Lower lobe of right lung (tissue), 2 donors: ENCODE data around the gene ADAMTS12. TPM values are rescaled to one million over a fixed set of nuclear protein-coding genes. Genes with fewer than 3 reads are reported as not detected.

Source experiments
- ATAC-seq, 2 donors: fragments of 200-7000 bp; cut with Tn5 transposase; one replicate each; pipeline ENCODE4 v1.9.1; 2020 to 2022; ENCODE audit warnings: mild to moderate bottlenecking in 2 of 2, moderate library complexity in 2 of 2
- DNase-seq: peaks from one replicate; pipeline ENCODE4 v3.0.0-alpha.2; 2020
- H3K27ac ChIP-seq: fragments of 200-600 bp; one replicate; pipeline ENCODE4 v1.8.0; 2022
- H3K27me3 ChIP-seq: fragments of 200-600 bp; one replicate; pipeline ENCODE4 v1.8.0; 2022; ENCODE audit warnings: low read depth
- H3K36me3 ChIP-seq: fragments of 200-600 bp; one replicate; pipeline ENCODE4 v1.8.0; 2022; ENCODE audit warnings: mild to moderate bottlenecking
- H3K4me1 ChIP-seq: fragments of 200-600 bp; one replicate; pipeline ENCODE4 v1.8.0; 2022
- H3K4me3 ChIP-seq: fragments of 200-600 bp; one replicate; pipeline ENCODE4 v1.8.0; 2022; ENCODE audit warnings: mild to moderate bottlenecking
- H3K9me3 ChIP-seq: fragments of 200-600 bp; one replicate; pipeline ENCODE4 v1.8.0; 2022
- CTCF ChIP-seq: fragments of 200-600 bp; IDR thresholded peaks from one replicate; pipeline ENCODE4 v1.8.0; 2022; ENCODE audit warnings: antibody characterized with exemption, mild to moderate bottlenecking
- intact Hi-C: fragments of 100-400 bp; cut with DNase I; formaldehyde crosslinking; loops from one replicate; pipeline ENCODE4 v1.11.0; 2022
- total RNA-seq: library from RNA; stranded (reverse); fragmentation: NEBNext Ultra II Directional; extraction: Animal tissue kit (Norgen Biotek cat#: 25700); gene quantifications from one replicate; pipeline ENCODE4 v1.2.1, GENCODE V29; 2021
- donor health status: DM: no; HTN: yes; CAD: no; lungs with severe emphysema.

ADAMTS12 gene
- total RNA-seq, 1 donor from 2014 or later: 7.6 TPM

GRCh38 chr5:33758737-33759136 lies 133.1 kb downstream of the ADAMTS12 start:
- Histone ChIP-seq H3K36me3 (no peaks in the 10 kb centered on the region), H3K4me1 (no peaks in the 10 kb centered on the region), H3K4me3 (no peak overlapping the region), H3K9me3 (no peaks in the 10 kb centered on the region), H3K27ac (no peak overlapping the region), H3K27me3 (no peaks in the 10 kb centered on the region)
- DNase-seq (no peak), ATAC-seq (no peak)
- TF ChIP-seq CTCF: no peak
- intact Hi-C loops: no loop called here

GRCh38 chr5:33756491-33756890 lies 135.3 kb downstream of the ADAMTS12 start:
- H3K4me3 ChIP-seq: no peak overlapping the region
- no peak for DNase-seq
- intact Hi-C loops: no loop called here
- H3K9me3 ChIP-seq: no peaks in the 10 kb centered on the region
- no peak for TF ChIP-seq CTCF
- no peak overlapping the region for H3K27ac ChIP-seq
- H3K36me3 ChIP-seq: no peaks in the 10 kb centered on the region
- no peaks in the 10 kb centered on the region for H3K27me3 ChIP-seq
- no peak for ATAC-seq
- no peaks in the 10 kb centered on the region for H3K4me1 ChIP-seq

GRCh38 chr5:33755231-33755630 lies 136.6 kb downstream of the ADAMTS12 start:
- DNase-seq (no peak), ATAC-seq (no peak)
- Histone ChIP-seq H3K9me3 (no peaks in the 10 kb centered on the region), H3K4me3 (no peak overlapping the region), H3K27ac (no peak overlapping the region), H3K4me1 (no peaks in the 10 kb centered on the region), H3K27me3 (no peaks in the 10 kb centered on the region), H3K36me3 (no peaks in the 10 kb centered on the region)
- intact Hi-C loops: no loop called here
- no peak for TF ChIP-seq CTCF

- TF ChIP-seq CTCF: no peak
- no peaks in the 10 kb centered on the region for H3K4me1 ChIP-seq
- H3K27me3 ChIP-seq: no peaks in the 10 kb centered on the region
- no peaks in the 10 kb centered on the region for H3K36me3 ChIP-seq
- DNase-seq (no peak), ATAC-seq (no peak)
- H3K9me3 ChIP-seq: no peaks in the 10 kb centered on the region
- no peak overlapping the region for H3K27ac ChIP-seq
- intact Hi-C loops: no loop called here
- H3K4me3 ChIP-seq: no peak overlapping the region
Measured at GRCh38 chr5:33753704-33754103, 138.1 kb downstream of the ADAMTS12 start.

- Histone ChIP-seq H3K36me3 (no peaks in the 10 kb centered on the region), H3K9me3 (no peaks in the 10 kb centered on the region), H3K4me1 (no peaks in the 10 kb centered on the region), H3K27ac (no peak overlapping the region), H3K4me3 (no peak overlapping the region), H3K27me3 (no peaks in the 10 kb centered on the region)
- ATAC-seq: no peak
- intact Hi-C loops: no loop called here
- DNase-seq: no peak
- TF ChIP-seq CTCF: no peak
Measured at GRCh38 chr5:33748754-33749153, 143.0 kb downstream of the ADAMTS12 start.
